GM06990 (cell line): ENCODE measurements around the gene GRM8.

Source experiments
- DNase-seq: peaks from one replicate; pipeline ENCODE4 v3.0.0-alpha.2; 2011; ENCODE audit not compliant: insufficient read length; ENCODE audit errors: extremely low read depth
- H3K27me3 ChIP-seq: replicated peaks from 2 replicates; pipeline ENCODE4 v1.6.0; 2011; ENCODE audit warnings: low read length; ENCODE audit not compliant: control insufficient read depth, insufficient read depth
- H3K36me3 ChIP-seq: 2 replicates; pipeline ENCODE4 v1.5.1; 2011; ENCODE audit warnings: low read length; ENCODE audit not compliant: control insufficient read depth, insufficient read depth
- H3K4me3 ChIP-seq: replicated peaks from 2 replicates; pipeline ENCODE4 v1.5.1; 2011; ENCODE audit warnings: low read depth, mild to moderate bottlenecking, control low read depth, low read length
- TF ChIP-seq, protein P1 (sequence below): IDR thresholded peaks from 2 replicates; pipeline ENCODE4 v1.5.1; 2011; ENCODE audit warnings: low read length, control low read depth, mild to moderate bottlenecking, inconsistent platforms; ENCODE audit not compliant: insufficient read depth, poor library complexity, severe bottlenecking

The GRM8 gene

DNA sequence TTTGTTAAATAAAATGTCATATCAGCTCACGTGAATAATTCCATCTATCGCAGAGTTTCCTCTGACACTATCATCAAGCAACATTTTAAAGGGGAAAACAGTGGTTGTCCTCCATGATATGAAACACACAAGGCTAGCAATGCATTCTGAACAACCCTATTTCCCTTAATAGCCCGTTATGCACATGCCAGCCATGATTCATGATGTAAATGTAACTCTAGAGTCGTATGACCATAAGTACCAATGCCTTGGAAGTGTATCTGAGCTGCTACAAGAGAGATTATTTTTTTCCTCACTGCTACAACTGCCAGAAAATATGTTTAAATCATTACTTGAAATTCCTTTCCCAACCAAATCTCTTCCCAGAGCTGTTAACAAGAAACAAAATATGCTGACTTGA lies 159.4 kb downstream of the GRM8 start:
- Histone ChIP-seq H3K27me3 (no peaks in the 10 kb centered on the region), H3K36me3 (no peaks in the 10 kb centered on the region), H3K4me3 (no peak overlapping the region)
- TF ChIP-seq, protein P1, sequence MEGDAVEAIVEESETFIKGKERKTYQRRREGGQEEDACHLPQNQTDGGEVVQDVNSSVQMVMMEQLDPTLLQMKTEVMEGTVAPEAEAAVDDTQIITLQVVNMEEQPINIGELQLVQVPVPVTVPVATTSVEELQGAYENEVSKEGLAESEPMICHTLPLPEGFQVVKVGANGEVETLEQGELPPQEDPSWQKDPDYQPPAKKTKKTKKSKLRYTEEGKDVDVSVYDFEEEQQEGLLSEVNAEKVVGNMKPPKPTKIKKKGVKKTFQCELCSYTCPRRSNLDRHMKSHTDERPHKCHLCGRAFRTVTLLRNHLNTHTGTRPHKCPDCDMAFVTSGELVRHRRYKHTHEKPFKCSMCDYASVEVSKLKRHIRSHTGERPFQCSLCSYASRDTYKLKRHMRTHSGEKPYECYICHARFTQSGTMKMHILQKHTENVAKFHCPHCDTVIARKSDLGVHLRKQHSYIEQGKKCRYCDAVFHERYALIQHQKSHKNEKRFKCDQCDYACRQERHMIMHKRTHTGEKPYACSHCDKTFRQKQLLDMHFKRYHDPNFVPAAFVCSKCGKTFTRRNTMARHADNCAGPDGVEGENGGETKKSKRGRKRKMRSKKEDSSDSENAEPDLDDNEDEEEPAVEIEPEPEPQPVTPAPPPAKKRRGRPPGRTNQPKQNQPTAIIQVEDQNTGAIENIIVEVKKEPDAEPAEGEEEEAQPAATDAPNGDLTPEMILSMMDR = no peak
- no peak for DNase-seq

DNA sequence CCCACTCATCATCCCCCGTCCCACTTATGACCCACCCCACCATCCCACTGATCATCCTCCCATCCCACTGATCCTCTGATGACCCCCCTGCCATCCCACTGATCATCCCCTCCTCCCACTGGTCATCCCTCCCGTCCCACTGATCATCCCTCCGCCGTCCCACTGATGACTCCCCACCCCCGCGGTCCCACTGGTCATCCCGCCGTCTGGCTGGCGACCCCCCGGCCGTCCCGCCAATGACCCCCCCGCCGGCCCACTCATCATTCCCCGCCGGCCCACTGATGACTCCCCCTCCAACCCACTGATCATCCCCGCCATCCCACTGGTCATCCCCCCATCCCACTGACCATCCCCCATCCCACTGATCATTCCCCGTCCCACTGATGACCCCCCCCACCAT lies 161.1 kb downstream of the GRM8 start:
- H3K4me3 ChIP-seq = no peak overlapping the region
- no peaks in the 10 kb centered on the region for H3K36me3 ChIP-seq
- no peaks in the 10 kb centered on the region for H3K27me3 ChIP-seq
- no peak for DNase-seq
- TF ChIP-seq, protein P1 = no peak

DNA sequence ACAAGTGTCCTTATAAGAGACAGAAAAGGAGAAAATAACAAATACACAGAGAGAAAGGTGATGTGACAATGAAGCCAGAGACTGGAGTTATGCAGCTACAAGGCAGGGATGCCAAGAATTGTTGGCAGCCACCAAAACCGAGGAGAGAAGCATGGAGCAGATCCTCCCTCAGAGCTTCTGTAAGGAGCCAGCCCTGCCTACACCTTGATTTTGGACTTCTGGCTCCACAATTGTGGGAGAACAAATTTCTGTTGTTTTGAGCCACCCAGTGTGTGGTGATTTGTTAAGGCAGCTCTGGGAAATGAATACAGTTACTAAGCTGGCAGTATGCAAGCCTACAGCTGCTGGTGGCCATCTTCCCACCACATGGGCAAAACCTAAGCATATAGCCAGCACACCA lies 163.6 kb downstream of the GRM8 start:
- no peaks in the 10 kb centered on the region for H3K36me3 ChIP-seq
- TF ChIP-seq, protein P1 = no peak

DNA sequence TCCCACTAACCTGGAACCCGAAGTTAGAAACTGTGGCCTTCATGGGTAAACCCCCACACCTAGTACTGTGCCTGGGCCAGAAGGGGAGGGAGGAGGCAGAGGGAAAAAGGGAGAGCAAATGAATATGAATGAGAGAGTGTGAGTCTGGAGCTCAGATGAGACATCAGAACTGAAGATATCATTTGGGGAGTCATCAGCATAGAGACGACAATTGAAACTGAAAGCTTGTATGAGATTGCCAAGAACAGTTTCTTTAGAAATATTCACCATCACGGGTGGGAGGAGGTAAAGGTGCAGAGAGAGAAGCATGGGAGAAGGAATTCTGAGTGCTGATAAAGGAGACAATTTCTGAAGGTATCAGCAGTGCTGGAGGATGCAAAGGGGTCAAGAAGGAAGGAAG lies 171.2 kb downstream of the GRM8 start:
- H3K27me3 ChIP-seq = no peaks in the 10 kb centered on the region
- no peaks in the 10 kb centered on the region for H3K36me3 ChIP-seq
- no peak for DNase-seq
- H3K4me3 ChIP-seq = no peak overlapping the region
- TF ChIP-seq, protein P1 = no peak

More for the DNA sequence above, 163.6 kb downstream of the GRM8 start:
- DNase-seq = no peak
- Histone ChIP-seq H3K27me3 (no peaks in the 10 kb centered on the region), H3K4me3 (no peak overlapping the region)

DNA sequence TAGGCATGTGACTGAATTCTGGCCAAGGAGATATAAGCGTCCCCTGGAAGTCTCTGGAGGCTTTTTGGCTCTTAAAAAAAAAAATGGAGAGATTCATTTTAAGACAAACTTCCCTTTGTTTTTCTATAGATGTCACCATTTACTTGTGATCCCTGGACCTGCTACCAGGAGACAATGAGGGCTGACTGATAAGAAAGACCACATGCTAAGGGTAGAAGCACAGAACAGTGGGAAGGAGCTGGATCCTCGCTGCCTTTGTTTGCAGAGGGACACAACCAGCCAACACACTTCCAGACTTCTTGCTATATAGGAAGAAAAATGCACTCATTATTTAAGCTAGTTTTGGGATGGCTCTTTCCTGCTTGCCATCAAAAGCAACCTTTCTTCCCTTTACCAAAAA lies 172.2 kb downstream of the GRM8 start:
- Histone ChIP-seq H3K36me3 (no peaks in the 10 kb centered on the region), H3K27me3 (no peaks in the 10 kb centered on the region), H3K4me3 (no peak overlapping the region)
- no peak for DNase-seq
- TF ChIP-seq, protein P1 = no peak

DNA sequence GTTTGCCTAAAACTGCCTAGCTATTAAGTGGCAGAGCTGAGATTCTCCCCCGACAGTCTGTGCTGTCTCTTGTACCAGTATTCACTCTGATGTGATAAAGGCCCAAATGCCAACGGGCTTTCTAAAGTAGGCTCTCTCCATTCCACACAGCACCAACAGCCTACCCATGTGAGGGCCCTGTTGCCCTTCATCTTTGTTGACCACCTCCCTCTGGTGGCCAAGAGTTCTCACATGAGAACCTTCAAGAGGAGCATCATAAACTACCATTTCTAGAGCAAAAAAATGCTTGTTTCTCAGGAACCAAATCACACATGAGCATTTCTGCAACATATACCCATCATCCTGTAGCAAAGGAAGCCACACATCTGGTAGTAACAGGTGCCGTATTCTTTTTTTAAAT lies 185.8 kb downstream of the GRM8 start:
- DNase-seq = no peak
- Histone ChIP-seq H3K27me3 (no peaks in the 10 kb centered on the region; the same call in 1 of the 2 replicates), H3K4me3 (no peak overlapping the region), H3K36me3 (no peaks in the 10 kb centered on the region)
- TF ChIP-seq, protein P1 = peak; percentile 27
